ENCODE results near the gene ZNF227. TPM values are rescaled to one million over a fixed set of nuclear protein-coding genes. Genes with fewer than 3 reads are reported as not detected.

ZNF227 gene
- total and polyA plus RNA-seq, 9 of the 15 experiments (the other 6 are each of a cell fraction or from before 2014, with no cell fraction given) = 3.0 to 15.1 (median 10.0) TPM

DNA sequence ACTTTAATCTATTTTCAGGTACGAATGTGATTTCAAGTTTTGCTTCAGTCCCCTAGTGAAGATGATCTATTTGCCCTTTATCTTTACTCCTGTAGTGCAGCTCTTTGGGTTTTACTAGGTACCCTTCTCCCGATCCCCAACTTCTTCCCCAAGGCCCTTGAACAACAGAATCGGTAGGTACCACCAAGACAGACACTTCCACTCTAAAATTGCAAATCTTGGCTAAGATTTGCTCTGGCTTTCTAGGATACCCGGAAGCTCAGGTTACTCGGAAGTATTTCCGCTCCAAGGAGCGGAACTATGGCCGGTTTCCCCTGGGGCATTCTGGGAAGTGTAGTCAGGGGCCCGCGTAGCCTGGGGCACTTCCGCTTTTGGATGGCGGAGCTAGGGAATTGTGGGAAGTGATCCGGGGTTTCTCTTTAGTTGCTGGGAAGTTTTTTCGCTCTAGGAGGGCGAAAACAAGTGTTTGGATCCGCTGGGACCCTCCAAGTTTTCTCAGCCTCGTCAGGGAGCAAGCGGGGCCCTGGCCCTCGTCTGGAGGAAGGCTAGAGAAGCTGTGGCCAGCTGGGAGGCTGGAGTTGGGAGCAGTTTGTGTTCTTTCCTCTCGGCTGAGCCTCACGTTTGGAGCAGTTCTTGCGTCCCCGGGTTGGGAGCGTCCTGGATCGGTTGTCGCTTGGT is 5.1 kb upstream of the ZNF227 start:
- Histone ChIP-seq H3K36me3 (ENCODE audit: control insufficient read depth, insufficient read depth, low read length) (no peaks in the 10 kb centered on the region), H3K79me2 (ENCODE audit: control insufficient read depth, insufficient read depth, low read length) (no peaks in the 10 kb centered on the region), H3K4me2 (ENCODE audit: insufficient read depth, low read length) (peak overlapping the region; percentile 94), H3K4me1 (replicated peaks in 1 of 2; ENCODE audit: control insufficient read depth in 2 of 2, insufficient read depth in 2 of 2, low read length in 2 of 2) (no peaks in the 10 kb centered on the region), H3K27ac (ENCODE audit: extremely low read depth, low read depth, low read length) (peak overlapping the region; percentile 75), H3K9ac (ENCODE audit: insufficient read depth in 1 of 2, low read depth in 2 of 2, low read length in 2 of 2) (peak overlapping the region; percentile 90 to 92), H3K27me3 (ENCODE audit: control insufficient read depth in 2 of 2, insufficient read depth in 2 of 2, low read length in 2 of 2) (no peaks in the 10 kb centered on the region), H3K4me3 (peak overlapping the region; percentile 75), H2AFZ (ENCODE audit: low read depth, low read length) (peak overlapping the region; percentile 98), H4K20me1 (replicated peaks; ENCODE audit: control insufficient read depth, insufficient read depth, low read length) (no peaks in the 10 kb centered on the region), H3K9me1 (ENCODE audit: control insufficient read depth, insufficient read depth, low read length) (no peaks in the 10 kb centered on the region), H3K9me3 (replicated peaks; ENCODE audit: control insufficient read depth, insufficient read depth, low read depth, low read length) (peaks cover 9% of the 10 kb centered on the region; the same call in 1 of the 2 replicates)
- ChIA-PET POLR2A (interaction anchor here (0.8 to 0.9 kb wide), 3 partner anchors 12 to 293 kb away, joined by 3 to 4 read pairs (median 4); partner anchors contain the start of genes ZNF180 and ZNF226), CTCF (ENCODE audit: low intra/inter-chr PET ratio) (no interaction called here)
- ATAC-seq = peak; percentile 99
- intact Hi-C loops (cut with micrococcal nuclease) = no loop called here
- FAIRE-seq = peak; percentile 98
- in situ Hi-C loops (cut with MboI) = no loop called here
- no TSS peak for BruUV-seq (replicated peaks)
- DNase-seq (ENCODE audit: extremely low read depth in 1 of 4, low spot score in 3 of 4) = peak; percentile 83 to 94 (median 86)
- 1% methylated on average over 26 of the region's 26 CpGs for WGBS (ENCODE audit: insufficient coverage, low coverage, missing lambda C conversion rate)
- TF ChIP-seq, protein P1, sequence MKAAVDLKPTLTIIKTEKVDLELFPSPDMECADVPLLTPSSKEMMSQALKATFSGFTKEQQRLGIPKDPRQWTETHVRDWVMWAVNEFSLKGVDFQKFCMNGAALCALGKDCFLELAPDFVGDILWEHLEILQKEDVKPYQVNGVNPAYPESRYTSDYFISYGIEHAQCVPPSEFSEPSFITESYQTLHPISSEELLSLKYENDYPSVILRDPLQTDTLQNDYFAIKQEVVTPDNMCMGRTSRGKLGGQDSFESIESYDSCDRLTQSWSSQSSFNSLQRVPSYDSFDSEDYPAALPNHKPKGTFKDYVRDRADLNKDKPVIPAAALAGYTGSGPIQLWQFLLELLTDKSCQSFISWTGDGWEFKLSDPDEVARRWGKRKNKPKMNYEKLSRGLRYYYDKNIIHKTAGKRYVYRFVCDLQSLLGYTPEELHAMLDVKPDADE (conservative IDR thresholded peaks at IDR 0.05; ENCODE audit: control insufficient read depth, low read depth, low read length) = peak; percentile 82; the same call in 1 of the 2 replicates
- TF ChIP-seq, protein P2, sequence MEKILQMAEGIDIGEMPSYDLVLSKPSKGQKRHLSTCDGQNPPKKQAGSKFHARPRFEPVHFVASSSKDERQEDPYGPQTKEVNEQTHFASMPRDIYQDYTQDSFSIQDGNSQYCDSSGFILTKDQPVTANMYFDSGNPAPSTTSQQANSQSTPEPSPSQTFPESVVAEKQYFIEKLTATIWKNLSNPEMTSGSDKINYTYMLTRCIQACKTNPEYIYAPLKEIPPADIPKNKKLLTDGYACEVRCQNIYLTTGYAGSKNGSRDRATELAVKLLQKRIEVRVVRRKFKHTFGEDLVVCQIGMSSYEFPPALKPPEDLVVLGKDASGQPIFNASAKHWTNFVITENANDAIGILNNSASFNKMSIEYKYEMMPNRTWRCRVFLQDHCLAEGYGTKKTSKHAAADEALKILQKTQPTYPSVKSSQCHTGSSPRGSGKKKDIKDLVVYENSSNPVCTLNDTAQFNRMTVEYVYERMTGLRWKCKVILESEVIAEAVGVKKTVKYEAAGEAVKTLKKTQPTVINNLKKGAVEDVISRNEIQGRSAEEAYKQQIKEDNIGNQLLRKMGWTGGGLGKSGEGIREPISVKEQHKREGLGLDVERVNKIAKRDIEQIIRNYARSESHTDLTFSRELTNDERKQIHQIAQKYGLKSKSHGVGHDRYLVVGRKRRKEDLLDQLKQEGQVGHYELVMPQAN (IDR thresholded peaks at IDR 0.05; ENCODE audit: borderline replicate concordance) = no peak
- no peak for TF ChIP-seq KLF16 (IDR thresholded peaks at IDR 0.05)
- TF ChIP-seq, protein P3, sequence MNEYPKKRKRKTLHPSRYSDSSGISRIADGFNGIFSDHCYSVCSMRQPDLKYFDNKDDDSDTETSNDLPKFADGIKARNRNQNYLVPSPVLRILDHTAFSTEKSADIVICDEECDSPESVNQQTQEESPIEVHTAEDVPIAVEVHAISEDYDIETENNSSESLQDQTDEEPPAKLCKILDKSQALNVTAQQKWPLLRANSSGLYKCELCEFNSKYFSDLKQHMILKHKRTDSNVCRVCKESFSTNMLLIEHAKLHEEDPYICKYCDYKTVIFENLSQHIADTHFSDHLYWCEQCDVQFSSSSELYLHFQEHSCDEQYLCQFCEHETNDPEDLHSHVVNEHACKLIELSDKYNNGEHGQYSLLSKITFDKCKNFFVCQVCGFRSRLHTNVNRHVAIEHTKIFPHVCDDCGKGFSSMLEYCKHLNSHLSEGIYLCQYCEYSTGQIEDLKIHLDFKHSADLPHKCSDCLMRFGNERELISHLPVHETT (CRISPR knock-in tag; conservative IDR thresholded peaks at IDR 0.05 in 1 of 2, IDR thresholded peaks at IDR 0.05 in 1 of 2) = peak in 1 of 2 experiments; percentile 65; a peak in 1 of 4 replicates
- TF ChIP-seq RAD51 (IDR thresholded peaks at IDR 0.05; ENCODE audit: borderline replicate concordance, low read depth) = no peak
- 0 out of 2 replicates have a peak, but pooled peaks have one; percentile 49 for TF ChIP-seq NFATC3 (IDR thresholded peaks at IDR 0.05)
- TF ChIP-seq, protein P4, sequence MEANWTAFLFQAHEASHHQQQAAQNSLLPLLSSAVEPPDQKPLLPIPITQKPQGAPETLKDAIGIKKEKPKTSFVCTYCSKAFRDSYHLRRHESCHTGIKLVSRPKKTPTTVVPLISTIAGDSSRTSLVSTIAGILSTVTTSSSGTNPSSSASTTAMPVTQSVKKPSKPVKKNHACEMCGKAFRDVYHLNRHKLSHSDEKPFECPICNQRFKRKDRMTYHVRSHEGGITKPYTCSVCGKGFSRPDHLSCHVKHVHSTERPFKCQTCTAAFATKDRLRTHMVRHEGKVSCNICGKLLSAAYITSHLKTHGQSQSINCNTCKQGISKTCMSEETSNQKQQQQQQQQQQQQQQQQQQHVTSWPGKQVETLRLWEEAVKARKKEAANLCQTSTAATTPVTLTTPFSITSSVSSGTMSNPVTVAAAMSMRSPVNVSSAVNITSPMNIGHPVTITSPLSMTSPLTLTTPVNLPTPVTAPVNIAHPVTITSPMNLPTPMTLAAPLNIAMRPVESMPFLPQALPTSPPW (CRISPR knock-in tag; IDR thresholded peaks at IDR 0.05) = peak; percentile 36; the same call in 1 of the 2 replicates
- no peak for TF ChIP-seq TAF1 (IDR thresholded peaks at IDR 0.05; ENCODE audit: control insufficient read depth, extremely low read depth, insufficient read depth, low read length, severe bottlenecking)
- TF ChIP-seq KAT7 (CRISPR knock-in tag; IDR thresholded peaks at IDR 0.05; ENCODE audit: borderline replicate concordance) = 0 out of 2 replicates have a peak, but pooled peaks have one; percentile 18
- peak; percentile 38 for TF ChIP-seq BHLHE40 (IDR thresholded peaks at IDR 0.05; ENCODE audit: low read length)
